Activated CD8-positive, alpha-beta memory T cell treated with anti-CD3 and anti-CD28 coated beads, Interleukin-2, amount 50 U/mL, for 48 hours (primary cell): ENCODE data around the gene LSP1.
"Not testable (repeated sequence)": the region's sequence is repeated elsewhere in the genome, so short reads cannot be mapped to it uniquely, and the experiment has no call there.

ENCODE experiments used
- DNase-seq: peaks from one replicate; pipeline ENCODE4 v3.0.0-alpha.2; 2020

The LSP1 gene

DNA sequence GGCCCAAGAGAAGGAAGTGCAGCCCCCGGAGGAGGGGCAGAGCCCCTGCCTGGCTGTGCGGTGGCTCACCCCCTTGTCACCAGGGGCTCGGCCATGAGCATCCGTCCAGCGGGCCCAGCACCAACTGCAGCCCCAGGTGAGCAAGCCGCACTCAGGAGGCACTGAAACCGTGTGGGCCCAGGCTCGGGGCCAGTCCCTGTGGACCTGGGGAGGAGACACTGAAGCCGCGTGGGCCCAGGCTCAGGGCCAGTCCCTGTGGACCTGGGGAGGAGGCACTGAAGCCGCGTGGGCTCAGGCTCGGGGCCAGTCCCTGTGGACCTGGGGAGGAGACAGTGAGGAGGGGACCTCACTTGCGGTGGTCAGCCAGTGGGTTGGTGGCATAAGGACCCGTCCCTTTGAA is 13.9 kb downstream of the LSP1 start:
- DNase-seq: no peak

DNA sequence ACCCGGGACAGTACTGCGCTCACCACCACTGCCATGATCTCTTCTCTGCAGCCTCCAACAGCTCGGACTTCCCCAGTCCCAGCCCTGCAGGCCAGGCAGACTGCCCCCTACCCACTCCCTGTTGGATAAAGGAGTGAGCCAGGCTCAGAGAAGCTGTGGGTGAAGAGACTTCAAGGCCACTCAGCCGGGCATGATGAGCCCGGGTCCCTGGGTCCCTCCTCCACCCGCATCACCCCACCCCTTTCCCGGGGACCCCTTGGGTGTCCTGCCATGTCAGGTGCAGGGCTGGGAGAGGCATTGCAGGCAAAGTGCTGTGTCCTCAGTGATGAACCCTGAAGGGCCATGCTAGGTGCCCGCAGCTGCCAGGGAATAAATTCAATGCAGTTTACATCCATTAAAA is 14.5 kb downstream of the LSP1 start:
- DNase-seq: no peak

DNA sequence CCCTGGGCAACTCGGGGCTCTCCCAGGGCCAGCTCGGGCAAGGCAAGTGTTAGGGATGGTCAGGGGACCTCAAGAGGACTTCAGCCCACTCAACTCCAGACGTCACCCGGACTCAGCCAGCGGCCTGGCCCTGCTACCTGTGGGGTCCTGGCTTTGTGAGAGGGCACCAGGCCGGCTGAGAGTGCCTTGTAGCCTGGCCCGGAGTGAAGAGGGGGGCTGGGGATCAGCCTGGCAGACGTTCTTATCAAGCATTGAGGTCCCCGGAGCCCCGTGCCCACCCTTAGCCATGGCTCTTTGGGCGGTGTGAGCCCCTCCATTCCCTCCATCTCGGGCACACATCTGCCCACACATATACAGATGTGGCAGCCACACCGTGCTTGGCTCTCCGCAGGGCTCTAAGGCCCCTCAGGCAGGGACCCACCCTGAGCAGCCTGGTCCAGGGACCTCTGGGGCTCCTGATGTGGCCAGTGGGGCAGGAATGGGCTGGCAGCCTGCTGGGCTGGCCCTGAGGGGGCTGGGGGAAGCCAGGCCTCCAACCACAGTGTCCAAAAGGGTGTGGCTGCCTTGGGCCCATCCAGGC is 15.3 kb downstream of the LSP1 start:
- no peak for DNase-seq

DNA sequence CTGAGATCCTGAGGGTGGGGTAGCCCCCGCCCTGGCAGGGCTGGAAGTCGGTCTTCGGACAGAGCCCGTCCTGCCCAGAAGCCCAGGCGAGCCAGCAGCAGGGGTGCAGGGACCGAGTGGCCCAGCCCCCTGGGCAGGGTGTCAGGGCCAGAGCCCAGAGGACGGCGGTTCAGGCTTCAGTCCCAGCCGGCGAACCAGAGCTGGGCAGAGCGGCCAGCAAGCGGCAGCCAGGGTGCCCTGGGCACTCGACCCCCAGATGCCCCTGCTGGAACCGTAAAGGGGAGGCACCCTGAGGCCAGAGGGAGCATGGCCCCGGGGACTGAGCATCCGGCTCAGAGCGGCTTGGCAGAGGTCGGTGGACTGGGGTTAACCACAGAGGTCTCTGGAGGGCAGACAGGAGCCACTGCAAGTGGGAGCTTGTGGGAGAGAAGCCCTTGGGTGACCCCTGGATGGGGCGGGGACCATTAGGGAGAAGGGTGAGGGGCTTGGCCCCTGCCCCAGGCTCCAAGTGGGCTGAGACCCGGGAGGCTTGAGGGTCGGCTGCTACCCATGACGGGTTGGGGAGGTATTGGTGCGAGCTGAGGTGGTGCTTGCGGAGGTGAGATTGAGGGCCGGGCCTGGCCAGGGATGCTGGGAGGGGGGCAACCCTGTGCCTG is 15.9 kb downstream of the LSP1 start:
- DNase-seq: no peak

DNA sequence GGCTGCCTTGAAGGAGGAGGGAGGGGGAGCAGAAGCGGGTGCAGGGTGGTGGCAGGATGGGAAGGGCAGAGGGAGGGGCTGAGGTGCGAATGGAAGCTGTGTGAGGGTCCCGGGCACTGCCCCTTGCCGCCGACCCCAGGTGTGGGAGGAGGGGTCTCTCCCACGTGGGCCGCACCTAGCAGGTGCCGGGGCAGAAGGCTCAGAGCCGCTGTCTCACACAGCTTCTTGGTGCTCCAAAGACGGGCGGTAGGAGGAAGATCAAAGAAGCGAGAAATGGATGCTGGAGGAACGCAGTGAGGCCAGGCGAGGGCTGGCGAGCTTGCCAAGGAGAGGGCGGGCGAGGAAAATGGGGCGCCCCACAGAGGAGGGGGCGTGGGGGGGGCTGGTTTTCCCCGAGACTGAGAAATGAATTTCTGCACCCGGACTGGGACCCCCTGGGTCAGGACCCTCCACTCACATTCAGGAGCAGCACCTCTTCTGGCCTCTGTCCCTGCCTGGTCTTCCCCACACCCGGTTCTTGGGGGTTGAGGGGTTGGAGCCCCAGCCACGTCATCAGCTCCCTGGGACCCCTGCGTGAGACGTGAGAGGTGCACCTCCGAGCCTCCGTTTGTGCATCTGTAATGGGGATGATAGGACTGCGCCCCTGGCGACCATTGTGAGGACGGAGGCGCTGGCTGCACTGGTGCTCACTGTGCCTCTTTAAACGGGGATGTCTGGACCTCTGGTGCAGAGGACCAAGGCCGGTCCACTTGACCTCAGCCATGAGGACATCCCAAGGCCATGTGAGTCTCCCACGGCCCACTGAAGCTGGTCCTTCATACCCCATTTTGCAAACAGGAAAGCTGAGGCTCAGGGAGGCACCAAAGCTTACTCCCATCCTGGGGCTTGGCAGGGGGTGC is 16.8 kb downstream of the LSP1 start:
- no peak for DNase-seq

DNA sequence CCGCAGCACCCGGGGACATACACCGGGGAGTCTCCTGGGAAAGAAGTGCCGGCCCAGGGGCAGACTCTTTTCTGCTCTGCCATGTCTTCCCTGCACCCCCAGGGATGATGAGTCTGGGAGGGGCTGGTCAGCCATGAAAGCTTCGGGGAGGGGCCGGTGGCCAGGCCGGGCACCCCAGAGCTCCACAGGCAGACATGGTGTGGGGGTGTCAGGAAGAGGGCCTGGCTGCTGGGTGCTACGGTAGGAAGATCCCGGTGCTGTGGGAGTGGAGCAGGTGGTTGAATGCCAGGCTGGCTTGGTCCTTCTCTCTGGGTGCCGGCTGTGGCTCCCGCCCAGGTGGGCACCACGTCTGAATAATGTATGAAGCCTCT is 17.4 kb downstream of the LSP1 start:
- no peak for DNase-seq

DNA sequence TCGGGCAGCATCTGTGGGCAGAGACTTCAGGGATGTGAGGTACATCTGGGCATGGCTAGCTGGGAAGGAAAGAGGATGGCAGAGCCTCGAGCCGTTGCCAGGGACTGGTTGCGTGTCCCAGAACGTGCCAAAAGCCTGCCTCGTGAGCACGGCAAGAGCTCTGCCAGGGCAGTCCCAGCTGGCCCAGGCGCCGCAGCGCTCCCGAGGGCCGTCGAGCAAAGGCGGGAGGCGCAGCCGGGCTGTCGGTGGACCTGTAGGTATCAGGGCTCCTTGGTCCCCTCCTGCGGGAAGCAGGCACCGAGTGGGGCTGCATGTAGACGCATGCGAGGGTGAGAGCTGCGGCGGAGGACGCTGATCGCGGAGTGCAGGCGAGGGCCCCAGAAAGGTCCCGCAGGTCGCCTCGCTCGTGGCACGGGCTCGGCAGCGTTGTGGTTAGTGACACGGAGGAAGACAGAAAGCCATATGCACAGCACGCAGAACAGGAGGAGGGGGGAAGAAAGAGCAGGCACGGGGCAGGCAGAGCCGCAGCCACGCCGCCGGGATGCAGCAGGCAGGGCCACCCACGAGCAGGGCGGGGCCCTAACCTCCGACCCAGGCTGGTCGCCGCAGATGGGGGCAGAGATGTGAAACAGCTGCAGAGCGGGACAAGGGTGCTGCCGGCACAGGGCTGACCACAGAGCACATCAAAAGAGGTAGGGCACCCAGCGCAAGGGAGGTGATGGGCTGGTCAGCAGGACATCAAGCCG is 18.0 kb downstream of the LSP1 start:
- no peak for DNase-seq

DNA sequence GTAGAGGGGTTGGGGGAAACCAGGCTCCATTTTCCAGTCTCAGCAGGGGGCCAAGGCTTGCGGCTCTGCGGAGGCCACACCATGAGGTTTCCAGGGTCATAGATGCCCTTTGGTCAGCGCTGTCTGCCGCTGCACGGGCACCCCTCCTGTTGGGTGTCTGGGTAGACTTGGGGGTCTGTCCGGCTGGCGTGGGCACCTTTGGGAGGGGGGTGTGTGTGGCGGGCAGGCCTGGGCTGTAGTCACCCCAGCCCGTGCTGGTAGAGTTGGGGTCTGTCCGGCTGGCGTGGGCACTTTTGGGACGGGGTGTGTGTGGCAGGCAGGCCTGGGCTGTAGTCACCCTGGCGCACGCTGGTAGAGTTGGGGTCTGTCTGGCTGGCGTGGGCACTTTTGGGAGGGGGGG is 18.6 kb downstream of the LSP1 start:
- no peak for DNase-seq

DNA sequence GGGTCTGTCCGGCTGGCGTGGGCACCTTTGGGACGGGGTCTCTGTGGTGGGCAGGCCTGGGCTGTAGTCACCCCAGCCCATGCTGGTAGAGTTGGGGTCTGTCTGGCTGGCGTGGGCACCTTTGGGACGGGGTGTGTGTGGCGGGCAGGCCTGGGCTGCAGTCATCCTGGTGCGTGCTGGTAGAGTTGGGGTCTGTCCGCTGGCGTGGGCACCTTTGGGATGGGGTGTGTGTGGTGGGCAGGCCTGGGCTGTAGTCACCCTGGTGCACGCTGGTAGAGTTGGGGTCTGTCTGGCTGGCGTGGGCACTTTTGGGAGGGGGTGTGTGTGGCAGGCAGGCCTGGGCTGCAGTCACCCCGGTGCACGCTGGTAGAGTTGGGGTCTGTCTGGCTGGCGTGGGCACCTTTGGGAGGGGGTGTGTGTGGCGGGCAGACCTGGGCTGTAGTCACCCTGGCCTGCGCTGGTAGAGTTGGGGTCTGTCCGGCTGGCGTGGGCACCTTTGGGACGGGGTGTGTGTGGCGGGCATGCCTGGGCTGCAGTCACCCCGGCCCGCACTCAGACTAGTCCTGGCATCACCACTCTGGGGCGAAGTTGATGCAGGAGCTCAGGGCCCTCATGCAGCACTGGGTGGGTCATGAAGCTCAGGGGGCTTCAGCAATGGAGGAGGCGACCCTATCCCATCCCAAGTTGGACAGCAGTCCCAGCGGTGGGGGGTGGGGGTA is 19.5 kb downstream of the LSP1 start:
- DNase-seq: no peak

DNA sequence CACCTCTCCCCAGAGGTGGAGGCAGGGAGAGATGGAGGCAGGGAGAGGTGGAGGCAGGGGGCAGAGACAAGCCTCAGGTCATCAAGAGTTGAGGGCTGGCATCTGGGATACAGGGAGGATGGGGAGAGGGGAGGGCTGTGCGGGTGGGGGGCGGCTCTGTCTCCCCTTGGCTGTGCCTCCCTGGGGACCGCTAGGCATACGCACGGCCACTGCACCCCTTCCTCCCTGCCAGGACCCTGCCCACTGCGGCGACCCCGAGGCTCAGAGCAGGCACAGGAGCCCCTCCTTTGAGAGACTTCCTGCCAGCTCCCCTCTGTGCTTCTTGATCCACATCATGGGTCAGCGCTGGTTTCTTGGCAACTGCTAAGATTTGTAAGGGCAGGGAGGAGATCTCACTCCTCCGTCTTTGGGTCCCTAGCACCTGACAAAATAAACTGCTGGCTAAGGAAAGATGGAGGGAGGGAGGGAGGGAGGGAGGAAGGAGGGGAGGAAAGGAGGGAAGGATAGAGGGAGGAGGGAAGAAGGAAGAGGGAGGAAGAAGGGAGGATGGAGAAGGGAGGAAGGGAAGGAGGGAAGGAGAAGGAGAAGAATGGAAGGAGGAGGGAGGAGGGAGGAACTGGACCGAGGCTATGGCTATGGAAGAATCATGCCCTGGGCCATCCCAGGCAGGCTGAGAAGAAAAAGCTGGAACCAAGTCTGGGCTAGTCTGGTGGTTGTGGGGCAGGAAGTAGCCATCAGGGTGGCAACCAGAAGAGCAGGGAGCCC is 20.3 kb downstream of the LSP1 start:
- no peak for DNase-seq

DNA sequence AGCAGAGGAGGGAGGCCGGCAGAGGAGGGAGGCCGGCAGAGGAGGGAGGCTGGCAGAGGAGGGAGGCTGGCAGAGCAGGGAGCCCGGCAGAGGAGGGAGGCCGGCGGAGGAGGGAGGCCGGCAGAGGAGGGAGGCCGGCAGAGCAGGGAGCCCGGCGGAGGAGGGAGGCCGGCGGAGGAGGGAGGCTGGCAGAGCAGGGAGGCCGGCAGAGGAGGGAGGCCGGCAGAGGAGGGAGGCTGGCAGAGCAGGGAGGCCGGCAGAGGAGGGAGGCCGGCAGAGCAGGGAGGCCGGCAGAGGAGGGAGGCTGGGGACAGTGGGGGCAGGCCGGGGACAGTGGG is 20.9 kb downstream of the LSP1 start:
- DNase-seq: not testable (repeated sequence)

DNA sequence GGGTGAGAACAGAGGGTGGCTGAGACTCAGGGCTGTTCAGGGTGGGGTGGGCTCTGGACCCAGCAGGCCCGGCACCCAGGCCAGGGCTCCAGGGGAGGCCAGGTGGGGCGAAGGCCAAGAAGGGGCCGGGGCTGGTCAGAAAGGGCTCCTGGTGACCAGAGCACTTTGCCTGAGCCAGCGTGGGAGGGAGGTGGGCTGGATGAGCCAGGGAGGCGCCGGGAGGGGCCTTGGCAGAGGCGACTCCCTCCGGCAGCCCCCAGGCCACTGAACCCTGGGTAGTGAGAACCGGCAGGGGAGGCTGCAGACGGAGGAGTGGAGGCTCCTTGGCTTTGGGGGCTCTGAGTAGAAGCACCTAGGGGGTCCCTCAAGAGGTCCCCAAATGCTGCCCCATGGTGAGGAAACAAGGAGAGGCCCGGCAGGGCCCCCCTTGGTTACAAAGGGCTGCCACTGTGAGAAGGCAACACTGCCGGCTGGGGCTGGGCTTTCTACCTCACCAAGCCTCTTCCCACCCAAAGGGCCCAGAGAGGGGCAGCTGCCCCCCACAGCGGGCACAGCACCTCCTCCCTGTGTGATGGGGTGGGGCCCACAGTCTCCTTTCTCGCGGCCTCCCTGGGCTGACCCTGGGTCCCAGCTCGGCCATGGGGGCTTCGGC is 21.7 kb downstream of the LSP1 start:
- not testable (repeated sequence) for DNase-seq

DNA sequence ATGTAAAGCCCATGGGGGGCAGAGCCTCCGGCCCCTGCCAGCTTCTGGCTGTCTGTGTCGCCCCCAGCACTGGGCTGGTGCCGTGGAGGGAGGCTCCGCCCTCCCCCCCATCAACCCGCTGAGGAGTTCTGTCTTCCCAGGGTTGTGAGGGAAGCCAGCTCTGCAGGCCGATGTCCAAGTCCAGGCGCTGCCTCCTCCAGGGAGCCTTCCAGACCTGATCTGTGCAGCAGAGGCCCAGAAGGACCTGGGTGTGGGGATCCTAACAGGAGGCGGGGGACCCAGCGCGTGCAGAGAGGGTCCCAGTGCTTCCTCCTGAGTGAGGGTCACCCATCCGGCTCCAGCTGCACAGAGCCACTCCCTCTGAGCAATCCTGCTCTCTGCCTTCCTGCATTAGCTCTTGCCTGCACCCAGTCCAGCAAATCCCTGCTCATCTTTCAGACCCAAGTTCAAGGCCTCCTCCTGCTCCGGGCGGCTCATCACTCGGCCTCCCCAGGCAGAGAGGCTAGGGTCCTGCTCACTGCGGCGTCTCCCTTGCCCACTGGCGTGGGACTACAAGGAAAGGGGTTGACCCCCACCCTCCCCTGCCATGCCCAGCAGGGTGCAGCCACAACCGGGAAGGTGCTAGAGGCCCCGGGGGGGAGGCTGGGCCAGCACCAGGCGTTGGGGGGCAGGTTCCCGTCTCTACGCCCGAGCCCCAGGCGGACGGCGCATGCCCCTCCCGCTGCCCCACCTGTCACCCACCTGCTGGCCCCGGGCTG is 22.4 kb downstream of the LSP1 start:
- DNase-seq: no peak

DNA sequence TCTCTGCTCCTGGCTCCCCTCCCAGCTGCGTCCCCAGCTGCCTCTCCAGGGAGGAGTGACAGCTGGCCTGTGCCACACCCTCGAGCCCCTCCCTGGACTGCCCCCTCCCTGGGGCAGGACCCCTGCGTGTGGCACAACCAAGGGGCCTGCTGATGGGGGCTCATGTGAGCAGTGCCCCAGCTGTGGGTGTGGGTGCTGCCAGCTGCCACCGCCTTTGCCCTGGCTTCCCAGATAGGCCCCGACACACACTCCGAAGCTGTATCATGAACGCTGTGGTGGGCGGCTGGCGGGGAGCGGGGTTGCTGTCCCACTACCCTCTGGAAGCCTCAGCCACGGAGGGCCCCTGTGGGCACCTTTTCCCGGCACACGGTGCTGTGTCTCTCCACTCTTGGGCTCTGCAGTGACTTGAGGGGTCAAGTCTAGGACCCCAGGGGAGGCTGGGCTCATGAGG is 23.0 kb downstream of the LSP1 start:
- DNase-seq: not testable (repeated sequence)

DNA sequence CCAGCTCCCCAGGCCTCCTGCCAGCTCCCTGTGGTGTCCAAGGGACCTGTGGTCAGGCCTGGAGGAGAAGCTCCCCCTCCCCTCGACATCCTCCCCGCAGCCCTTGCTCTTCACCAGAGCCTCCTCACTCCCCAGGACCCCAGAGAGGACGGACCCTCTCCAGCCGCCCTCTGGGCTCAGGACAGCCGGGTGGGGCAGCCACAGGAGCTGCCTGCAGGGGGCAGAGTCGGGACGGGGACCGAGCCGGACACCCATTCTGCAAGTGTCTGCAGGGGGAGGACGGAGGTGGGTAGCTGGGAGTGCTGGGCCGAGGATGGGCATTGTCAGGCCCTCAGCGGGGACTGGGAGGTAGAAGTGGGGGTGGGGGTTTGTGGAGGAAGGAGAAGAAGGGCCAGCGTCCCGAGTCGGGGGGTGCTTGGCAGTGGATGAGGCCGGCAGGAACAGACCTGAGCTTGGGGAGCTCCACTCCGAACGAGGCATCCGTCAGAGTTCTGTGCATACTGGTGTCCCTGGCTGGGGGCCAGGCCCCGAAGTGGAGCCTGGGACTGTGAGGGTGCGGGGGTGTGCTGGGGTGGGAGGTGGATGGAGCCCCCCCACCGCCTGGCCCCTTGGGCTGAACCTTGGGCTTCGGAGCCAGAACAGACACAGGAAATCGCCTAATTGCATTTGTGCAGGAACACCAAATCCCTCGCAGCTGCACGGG is 23.6 kb downstream of the LSP1 start:
- DNase-seq: no peak

DNA sequence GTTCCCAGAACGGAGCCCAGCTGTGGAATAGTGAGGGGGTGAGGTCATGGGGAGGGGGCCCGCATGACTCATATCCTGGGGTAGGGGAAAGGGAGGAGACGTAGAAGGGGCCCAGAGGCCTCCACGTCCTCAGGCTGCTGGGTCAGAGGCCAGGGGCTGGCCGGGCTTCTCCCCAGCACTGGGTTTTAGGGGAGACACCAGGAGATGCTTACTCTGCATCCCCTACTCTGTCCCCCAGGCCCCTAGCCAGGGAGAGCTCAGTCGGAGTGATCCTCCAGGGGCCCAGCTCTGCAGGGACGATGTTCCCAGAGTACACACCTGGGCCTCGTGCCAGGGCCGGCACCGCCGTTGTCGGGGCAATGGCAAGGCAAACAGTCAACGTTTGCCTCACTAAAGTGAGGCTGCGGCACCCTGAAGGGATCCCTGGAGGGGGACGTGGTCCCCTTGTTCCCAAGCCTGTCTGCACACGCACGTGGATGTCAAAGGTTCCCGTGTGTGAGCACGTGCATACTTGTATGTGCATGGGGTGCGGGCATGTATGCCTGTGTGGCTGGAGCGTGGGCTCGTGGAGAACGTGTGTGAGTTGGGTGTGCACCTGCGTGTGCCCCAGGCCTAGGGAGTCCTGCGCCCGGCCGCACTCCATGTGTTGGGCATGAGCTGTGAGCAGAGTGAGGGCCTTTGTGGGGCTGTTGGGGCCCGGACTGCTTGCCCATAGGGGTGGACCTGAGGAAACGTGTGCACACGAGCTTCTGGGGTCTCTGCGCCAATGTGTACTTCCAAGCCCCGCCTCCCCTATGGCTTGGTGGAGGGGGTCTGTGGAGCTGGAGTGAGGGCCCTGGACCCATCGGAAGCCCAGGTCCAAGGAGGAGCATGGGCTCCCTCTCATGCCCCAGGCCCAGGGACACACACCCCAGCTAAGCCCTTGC is 24.6 kb downstream of the LSP1 start:
- DNase-seq: no peak

DNA sequence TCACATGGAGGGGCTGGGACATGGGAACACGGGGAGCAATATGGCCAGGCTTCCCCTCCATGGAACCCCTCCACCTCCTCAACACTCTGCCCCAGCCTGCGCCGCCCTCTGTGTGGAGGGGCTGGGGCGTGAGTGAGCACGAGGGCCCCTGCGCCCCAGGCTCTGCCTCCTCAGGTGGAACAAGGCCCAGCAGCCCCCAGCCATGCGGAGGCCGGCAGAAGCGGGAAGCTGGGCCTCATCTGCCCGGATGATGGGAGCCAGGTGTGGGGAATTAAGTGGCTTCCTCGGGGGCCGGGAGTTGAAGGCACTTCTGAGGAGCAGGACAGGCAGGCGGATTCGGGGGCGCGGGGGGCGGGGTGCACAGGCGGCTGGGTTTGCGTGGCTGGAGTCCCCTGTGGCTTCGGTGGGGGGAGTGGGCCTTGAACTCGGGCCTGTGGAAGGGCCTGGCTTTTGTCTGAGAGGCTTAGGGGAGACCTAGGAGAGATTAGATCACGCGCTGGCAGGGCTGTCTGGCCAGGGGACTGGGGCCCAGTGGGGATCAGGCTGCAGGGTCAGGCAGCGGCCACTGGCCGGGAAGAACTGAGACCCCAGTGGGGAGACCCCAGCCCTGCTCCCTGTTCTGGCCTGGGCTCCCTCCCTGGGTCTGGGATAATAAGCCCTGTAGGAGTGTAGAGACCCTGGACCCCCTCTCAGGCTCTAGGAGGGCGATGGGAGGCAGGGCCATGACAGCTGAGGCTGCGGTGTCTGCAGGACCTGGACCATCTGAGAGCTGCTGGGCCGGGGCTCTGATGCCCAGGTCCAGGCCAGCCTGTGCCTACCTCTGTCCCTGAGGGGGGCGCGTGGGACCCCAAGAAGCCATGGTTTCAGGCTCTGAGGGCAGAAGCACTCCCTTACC is 25.5 kb downstream of the LSP1 start:
- no peak for DNase-seq
